Neural progenitor cell (in vitro differentiated cells): Measurements from ENCODE around the gene CD200.

ENCODE experiments used
- EZH2 ChIP-seq: fragments of 200-600 bp; sonication (generic); IDR thresholded peaks from 2 replicates; pipeline ENCODE4 v1.6.1; 2017; ENCODE audit warnings: antibody characterized with exemption, mild to moderate bottlenecking, moderate library complexity
- TF ChIP-seq, protein P1 (sequence below): fragments of 200-600 bp; sonication (generic); IDR thresholded peaks from 2 replicates; pipeline ENCODE4 v1.5.1; 2017; ENCODE audit warnings: antibody characterized with exemption, mild to moderate bottlenecking

DNA sequence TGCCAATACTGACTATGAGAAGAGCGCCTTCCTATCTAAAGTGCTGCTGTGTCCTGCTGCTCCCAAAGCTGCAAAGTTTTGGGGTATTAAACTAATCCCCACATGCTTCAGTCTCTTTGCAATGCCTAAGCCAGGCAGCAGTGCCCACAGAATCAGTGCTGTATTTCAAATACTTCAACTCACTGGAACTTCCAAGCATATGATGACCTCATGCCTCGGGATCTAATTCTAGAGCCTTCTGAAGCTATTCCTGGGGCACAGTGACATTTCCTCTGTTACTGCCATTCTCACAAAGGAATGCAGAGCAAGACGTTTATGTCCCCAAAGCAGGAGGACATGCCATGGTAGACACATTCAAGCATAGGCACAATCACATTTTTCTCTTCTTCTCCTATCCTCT lies 78.5 kb downstream of the CD200 start:
- TF ChIP-seq, protein P1, sequence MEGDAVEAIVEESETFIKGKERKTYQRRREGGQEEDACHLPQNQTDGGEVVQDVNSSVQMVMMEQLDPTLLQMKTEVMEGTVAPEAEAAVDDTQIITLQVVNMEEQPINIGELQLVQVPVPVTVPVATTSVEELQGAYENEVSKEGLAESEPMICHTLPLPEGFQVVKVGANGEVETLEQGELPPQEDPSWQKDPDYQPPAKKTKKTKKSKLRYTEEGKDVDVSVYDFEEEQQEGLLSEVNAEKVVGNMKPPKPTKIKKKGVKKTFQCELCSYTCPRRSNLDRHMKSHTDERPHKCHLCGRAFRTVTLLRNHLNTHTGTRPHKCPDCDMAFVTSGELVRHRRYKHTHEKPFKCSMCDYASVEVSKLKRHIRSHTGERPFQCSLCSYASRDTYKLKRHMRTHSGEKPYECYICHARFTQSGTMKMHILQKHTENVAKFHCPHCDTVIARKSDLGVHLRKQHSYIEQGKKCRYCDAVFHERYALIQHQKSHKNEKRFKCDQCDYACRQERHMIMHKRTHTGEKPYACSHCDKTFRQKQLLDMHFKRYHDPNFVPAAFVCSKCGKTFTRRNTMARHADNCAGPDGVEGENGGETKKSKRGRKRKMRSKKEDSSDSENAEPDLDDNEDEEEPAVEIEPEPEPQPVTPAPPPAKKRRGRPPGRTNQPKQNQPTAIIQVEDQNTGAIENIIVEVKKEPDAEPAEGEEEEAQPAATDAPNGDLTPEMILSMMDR = no peak
- TF ChIP-seq EZH2 = no peak
